Body of pancreas (tissue), 4 donors: ENCODE measurements around the gene MAP2K5.

ENCODE experiments used
- POLR2A ChIP-seq, 3 donors: fragments of 450-650 bp; IDR thresholded peaks; one replicate each; pipeline ENCODE4 v1.6.1; 2016; ENCODE audit warnings: antibody characterized with exemption in 3 of 3, mild to moderate bottlenecking in 2 of 3
- TF ChIP-seq, protein P1 (sequence below), 7 experiments: fragments of 450-650 bp in 4 of 7; fragments of 200-600 bp in 3 of 7; sonication (generic) in 3 of 7; IDR thresholded peaks; one replicate each; pipeline ENCODE4 v1.5.1; 2016 to 2019; ENCODE audit warnings: antibody characterized with exemption in 7 of 7

DNA sequence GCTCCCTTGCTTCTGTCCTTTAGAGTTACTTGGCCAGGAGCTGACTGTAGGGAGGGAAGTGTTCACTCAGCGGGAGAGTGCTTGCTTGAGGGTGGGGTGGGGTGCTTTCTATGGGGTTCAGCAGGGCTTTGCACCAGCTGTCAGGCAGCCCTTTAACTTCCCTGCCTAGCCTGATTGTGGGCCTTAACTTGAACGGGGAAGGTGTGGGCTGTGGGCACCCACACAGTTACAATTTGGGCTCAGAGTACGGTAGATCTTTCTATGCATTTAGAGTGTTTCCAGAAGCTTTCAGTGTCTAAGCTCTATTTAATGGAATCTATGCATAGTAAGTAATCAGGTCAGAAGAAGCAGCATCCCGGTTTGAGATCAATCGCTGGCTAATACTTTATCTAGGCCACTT is 234.6 kb downstream of the MAP2K5 start:
- TF ChIP-seq, protein P1, sequence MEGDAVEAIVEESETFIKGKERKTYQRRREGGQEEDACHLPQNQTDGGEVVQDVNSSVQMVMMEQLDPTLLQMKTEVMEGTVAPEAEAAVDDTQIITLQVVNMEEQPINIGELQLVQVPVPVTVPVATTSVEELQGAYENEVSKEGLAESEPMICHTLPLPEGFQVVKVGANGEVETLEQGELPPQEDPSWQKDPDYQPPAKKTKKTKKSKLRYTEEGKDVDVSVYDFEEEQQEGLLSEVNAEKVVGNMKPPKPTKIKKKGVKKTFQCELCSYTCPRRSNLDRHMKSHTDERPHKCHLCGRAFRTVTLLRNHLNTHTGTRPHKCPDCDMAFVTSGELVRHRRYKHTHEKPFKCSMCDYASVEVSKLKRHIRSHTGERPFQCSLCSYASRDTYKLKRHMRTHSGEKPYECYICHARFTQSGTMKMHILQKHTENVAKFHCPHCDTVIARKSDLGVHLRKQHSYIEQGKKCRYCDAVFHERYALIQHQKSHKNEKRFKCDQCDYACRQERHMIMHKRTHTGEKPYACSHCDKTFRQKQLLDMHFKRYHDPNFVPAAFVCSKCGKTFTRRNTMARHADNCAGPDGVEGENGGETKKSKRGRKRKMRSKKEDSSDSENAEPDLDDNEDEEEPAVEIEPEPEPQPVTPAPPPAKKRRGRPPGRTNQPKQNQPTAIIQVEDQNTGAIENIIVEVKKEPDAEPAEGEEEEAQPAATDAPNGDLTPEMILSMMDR (IDR thresholded peaks at IDR 0.05): no peak
- TF ChIP-seq POLR2A (IDR thresholded peaks at IDR 0.05): no peak
